ENCODE data around the gene GPR160. TPM values are rescaled to one million over a fixed set of nuclear protein-coding genes. Genes with fewer than 3 reads are reported as not detected.
"Not testable (repeated sequence)": the region's sequence is repeated elsewhere in the genome, so short reads cannot be mapped to it uniquely, and the experiment has no call there.

The GPR160 gene
- polyA plus RNA-seq (ENCODE audit: insufficient read length in 4 of 4), result 10 to 100 TPM; 33.0 to 46.1 (median 38.0) TPM

- peak in 1 of 4 donors; percentile 56 for DNase-seq (ENCODE audit: low read depth in 4 of 4, low spot score in 2 of 4)
These were observed at the start of gene GPR160 for GRCh38 chr3:170037463-170038433. Gene GPR160 (plus strand): TSS chr3:170037995. CDS start chr3:170083973, 45,978 bp downstream.

GRCh38 chr3:169990431-169990830 is 47.4 kb upstream of the GPR160 start:
- no peak for DNase-seq (ENCODE audit: low read depth in 4 of 4, low spot score in 2 of 4)

- DNase-seq (ENCODE audit: low read depth in 4 of 4, low spot score in 2 of 4), result no peak
These were observed 45.6 kb upstream of the GPR160 start for GRCh38 chr3:169992156-169992555.

- DNase-seq (ENCODE audit: low read depth in 4 of 4, low spot score in 2 of 4), result no peak
These were observed 45.0 kb upstream of the GPR160 start for GRCh38 chr3:169992781-169993180.

- no peak for DNase-seq (ENCODE audit: low read depth in 4 of 4, low spot score in 2 of 4)
These were observed 44.0 kb upstream of the GPR160 start for GRCh38 chr3:169993761-169994160.

GRCh38 chr3:169996063-169996462 is 41.7 kb upstream of the GPR160 start:
- DNase-seq (ENCODE audit: low read depth in 4 of 4, low spot score in 2 of 4), result no peak

GRCh38 chr3:169998668-169999131 is 39.1 kb upstream of the GPR160 start:
- no peak for DNase-seq (ENCODE audit: low read depth in 4 of 4, low spot score in 2 of 4)

GRCh38 chr3:169999433-169999832 is 38.4 kb upstream of the GPR160 start:
- no peak for DNase-seq (ENCODE audit: low read depth in 4 of 4, low spot score in 2 of 4)

GRCh38 chr3:170000051-170000450 is 37.7 kb upstream of the GPR160 start:
- DNase-seq (ENCODE audit: low read depth in 4 of 4, low spot score in 2 of 4), result no peak

- no peak for DNase-seq (ENCODE audit: low read depth in 4 of 4, low spot score in 2 of 4)
These were observed 35.6 kb upstream of the GPR160 start for GRCh38 chr3:170002231-170002630.

- no peak for DNase-seq (ENCODE audit: low read depth in 4 of 4, low spot score in 2 of 4)
These were observed 34.9 kb upstream of the GPR160 start for GRCh38 chr3:170002879-170003278.

- DNase-seq (ENCODE audit: low read depth in 4 of 4, low spot score in 2 of 4), result no peak
These were observed 33.9 kb upstream of the GPR160 start for GRCh38 chr3:170003881-170004356.

GRCh38 chr3:170007031-170007663 is 30.6 kb upstream of the GPR160 start:
- DNase-seq (ENCODE audit: low read depth in 4 of 4, low spot score in 2 of 4), result no peak

GRCh38 chr3:170010498-170010897 is 27.3 kb upstream of the GPR160 start:
- DNase-seq (ENCODE audit: low read depth in 4 of 4, low spot score in 2 of 4), result no peak

GRCh38 chr3:170012683-170013400 is 25.0 kb upstream of the GPR160 start:
- DNase-seq (ENCODE audit: low read depth in 4 of 4, low spot score in 2 of 4), result no peak

- DNase-seq (ENCODE audit: low read depth in 4 of 4, low spot score in 2 of 4), result no peak
These were observed 21.7 kb upstream of the GPR160 start for GRCh38 chr3:170016057-170016456.

- not testable (repeated sequence) for DNase-seq (ENCODE audit: low read depth in 4 of 4, low spot score in 2 of 4)
These were observed 18.5 kb upstream of the GPR160 start for GRCh38 chr3:170019306-170019705.

GRCh38 chr3:170021083-170021482 is 16.7 kb upstream of the GPR160 start:
- no peak for DNase-seq (ENCODE audit: low read depth in 4 of 4, low spot score in 2 of 4)

GRCh38 chr3:170022336-170022735 is 15.5 kb upstream of the GPR160 start:
- no peak for DNase-seq (ENCODE audit: low read depth in 4 of 4, low spot score in 2 of 4)

- DNase-seq (ENCODE audit: low read depth in 4 of 4, low spot score in 2 of 4), result no peak
These were observed 14.6 kb upstream of the GPR160 start for GRCh38 chr3:170023165-170023564.

- no peak for DNase-seq (ENCODE audit: low read depth in 4 of 4, low spot score in 2 of 4)
These were observed 13.2 kb upstream of the GPR160 start for GRCh38 chr3:170024581-170024980.

All from left renal cortex interstitium (tissue), 4 donors.